CD14-positive monocyte (primary cell): ENCODE results near the gene ERFL. TPM values are rescaled to one million over a fixed set of nuclear protein-coding genes. Genes with fewer than 3 reads are reported as not detected.

ENCODE experiments used
- DNase-seq, 3 donors: peaks; one replicate each; pipeline ENCODE4 v3.0.0-alpha.2; 2011 to 2022
- H2AFZ ChIP-seq: 2 replicates; pipeline ENCODE4 v1.6.0; 2012; ENCODE audit warnings: mild to moderate bottlenecking, low read depth, low read length, inconsistent platforms; ENCODE audit not compliant: insufficient read depth, poor library complexity, severe bottlenecking
- H3K27ac ChIP-seq, 2 donors: 1 replicate in 1 of 2; 2 replicates in 1 of 2; pipeline ENCODE4 v1.5.1; 2012 to 2013; ENCODE audit warnings: low read length in 2 of 2, control low read depth in 1 of 2, inconsistent platforms in 1 of 2, low read depth in 1 of 2, mild to moderate bottlenecking in 1 of 2
- H3K27me3 ChIP-seq, 2 donors: one replicate each; pipeline versions ENCODE4 v1.6.0 to v1.6.1; 2011 to 2013; ENCODE audit warnings: low read length in 2 of 2; ENCODE audit not compliant: control insufficient read depth in 2 of 2, insufficient read depth in 2 of 2
- H3K36me3 ChIP-seq, 2 donors: replicated peaks in 1 of 2; 1 replicate in 1 of 2; 2 replicates in 1 of 2; pipeline versions ENCODE4 v1.5.1 to v1.6.1; 2012 to 2013; ENCODE audit warnings: low read length in 2 of 2, control low read depth in 1 of 2, inconsistent platforms in 1 of 2, mild to moderate bottlenecking in 1 of 2; ENCODE audit not compliant: insufficient read depth in 2 of 2, control insufficient read depth in 1 of 2
- H3K4me1 ChIP-seq, 2 donors: 1 replicate in 1 of 2; 2 replicates in 1 of 2; pipeline versions ENCODE4 v1.5.1 to v1.6.1; 2012 to 2013; ENCODE audit warnings: low read length in 2 of 2, control low read depth in 1 of 2, inconsistent platforms in 1 of 2, mild to moderate bottlenecking in 1 of 2, moderate library complexity in 1 of 2; ENCODE audit not compliant: insufficient read depth in 2 of 2, control insufficient read depth in 1 of 2
- H3K4me2 ChIP-seq: replicated peaks from 2 replicates; pipeline ENCODE3; 2012; ENCODE audit warnings: low read length, moderate library complexity, mild to moderate bottlenecking; ENCODE audit not compliant: poor library complexity, severe bottlenecking; ENCODE audit errors: extremely low read depth
- H3K4me3 ChIP-seq, 3 experiments: fragments of 200-600 bp in 1 of 3; sonication (generic) in 1 of 3; replicated peaks in 1 of 3; 1 replicate in 2 of 3; 2 replicates in 1 of 3; pipeline ENCODE4 v1.5.1; 2011 to 2013; ENCODE audit warnings: low read length in 3 of 3, mild to moderate bottlenecking in 3 of 3, control low read depth in 2 of 3, low read depth in 2 of 3, inconsistent platforms in 1 of 3, moderate library complexity in 1 of 3
- H3K79me2 ChIP-seq: 2 replicates; pipeline ENCODE4 v1.6.0; 2012; ENCODE audit warnings: mild to moderate bottlenecking, control low read depth, inconsistent platforms, low read length, moderate library complexity; ENCODE audit not compliant: insufficient read depth
- H3K9ac ChIP-seq: 2 replicates; pipeline ENCODE4 v1.6.0; 2017; ENCODE audit warnings: low read length, mild to moderate bottlenecking; ENCODE audit not compliant: insufficient read depth, poor library complexity, severe bottlenecking
- H3K9me3 ChIP-seq, 2 donors: replicated peaks in 1 of 2; 1 replicate in 1 of 2; 2 replicates in 1 of 2; pipeline versions ENCODE4 v1.5.1 to v1.6.1; 2012 to 2013; ENCODE audit warnings: low read length in 2 of 2, control low read depth in 1 of 2; ENCODE audit not compliant: control insufficient read depth in 1 of 2, insufficient read depth in 1 of 2
- H4K20me1 ChIP-seq: 2 replicates; pipeline ENCODE4 v1.6.0; 2012; ENCODE audit warnings: mild to moderate bottlenecking, low read length, control low read depth, moderate library complexity; ENCODE audit not compliant: insufficient read depth
- H3K27ac Mint-ChIP-seq, 7 donors: one replicate each; pipeline ENCODE4 v1.8.0; 2020; ENCODE audit warnings: mild to moderate bottlenecking in 7 of 7, mixed read lengths in 7 of 7, moderate library complexity in 6 of 7, inconsistent platforms in 2 of 7
- H3K27me3 Mint-ChIP-seq, 3 donors: one replicate each; pipeline ENCODE4 v1.8.0; 2021 to 2022; ENCODE audit warnings: low read depth in 3 of 3, mild to moderate bottlenecking in 3 of 3, mixed read lengths in 3 of 3, moderate library complexity in 3 of 3, inconsistent platforms in 1 of 3
- H3K36me3 Mint-ChIP-seq, 2 donors: one replicate each; pipeline ENCODE4 v1.8.0; 2020; ENCODE audit warnings: mixed read lengths in 2 of 2, inconsistent platforms in 1 of 2, mild to moderate bottlenecking in 1 of 2
- H3K4me1 Mint-ChIP-seq: one replicate; pipeline ENCODE4 v1.8.0; 2020; ENCODE audit warnings: mild to moderate bottlenecking, mixed read lengths
- H3K4me3 Mint-ChIP-seq, 2 donors: one replicate each; pipeline ENCODE4 v1.8.0; 2020; ENCODE audit warnings: mild to moderate bottlenecking in 2 of 2, mixed read lengths in 2 of 2, moderate library complexity in 1 of 2
- H3K9me3 Mint-ChIP-seq, 7 donors: one replicate each; pipeline ENCODE4 v1.8.0; 2020 to 2022; ENCODE audit warnings: mixed read lengths in 7 of 7, mild to moderate bottlenecking in 6 of 7, moderate library complexity in 6 of 7, inconsistent platforms in 2 of 7
- CTCF ChIP-seq: fragments of 200-600 bp; IDR thresholded peaks from one replicate; pipeline ENCODE4 v1.8.0; 2022; ENCODE audit warnings: antibody characterized with exemption, mild to moderate bottlenecking
- WGBS: methylation state at CpG from one replicate; pipeline ENCODE4 v1.1.5; 2013; ENCODE audit warnings: missing lambda C conversion rate; ENCODE audit not compliant: insufficient coverage; 5-methylcytosine and 5-hydroxymethylcytosine counted together
- intact Hi-C, 2 donors: fragments of 100-400 bp; cut with micrococcal nuclease; formaldehyde crosslinking; loops; one replicate each; pipeline versions ENCODE4 v1.15.0 to v1.15.1; 2023
- polyA plus RNA-seq, 3 donors: library from polyadenylated mRNA; depleted of rRNA in 1 of 3; unstranded in 2 of 3; stranded (reverse) in 1 of 3; fragments of 300-500 nt in 2 of 3; fragments of >200 nt in 1 of 3; fragmentation: Illumina TruSeq in 2 of 3; gene quantifications; 1 replicate in 2 of 3; 2 replicates in 1 of 3; pipeline ENCODE4 v1.2.3, GENCODE V29; 2012 to 2021

The ERFL gene
- polyA plus RNA-seq, 3 donors: not detected

- H3K27me3 ChIP-seq: no peaks in the 10 kb centered on the region
- H2AFZ ChIP-seq: no peak overlapping the region
- H3K79me2 ChIP-seq: peaks cover 54% of the 10 kb centered on the region
- Mint-ChIP-seq H3K36me3 (peaks cover 48 to 78% of the 10 kb centered on the region in 2 donors), H3K4me3 (no peak overlapping the region), H3K27me3 (peaks cover 0 to 4% (median 0%) of the 10 kb centered on the region in 3 donors), H3K27ac (peak overlapping the region in 4 of 7 donors; percentile 8 to 77 (median 40)), H3K4me1 (peaks cover 62% of the 10 kb centered on the region), H3K9me3 (peaks cover 0 to 2% (median 0%) of the 10 kb centered on the region in 7 donors)
- no peak for DNase-seq
- H3K4me2 ChIP-seq: no peak overlapping the region
- no peak overlapping the region for H3K9ac ChIP-seq
- no peaks in the 10 kb centered on the region for H3K9me3 ChIP-seq
- no peak overlapping the region for H3K4me3 ChIP-seq
- peaks cover 51 to 75% of the 10 kb centered on the region in 2 donors for H3K36me3 ChIP-seq
- peaks cover 45 to 48% of the 10 kb centered on the region in 2 donors for H3K4me1 ChIP-seq
- peak overlapping the region; percentile 5 to 47 for H3K27ac ChIP-seq
- TF ChIP-seq CTCF: no peak
- WGBS: 86% methylated on average over 9 of the region's 10 CpGs
- intact Hi-C loops: no loop called here
- H4K20me1 ChIP-seq: peaks cover 84% of the 10 kb centered on the region
These were observed 59.9 kb downstream of the ERFL start for GRCh38 chr19:41868120-41868988.

GRCh38 chr19:41866284-41866683 is 62.0 kb downstream of the ERFL start:
- H3K4me1 ChIP-seq: peaks cover 45 to 48% of the 10 kb centered on the region in 2 donors
- H3K4me2 ChIP-seq: no peak overlapping the region
- TF ChIP-seq CTCF: no peak
- 87% methylated on average over 3 of the region's 3 CpGs for WGBS
- H3K4me3 Mint-ChIP-seq: no peak overlapping the region
- no peak overlapping the region for H2AFZ ChIP-seq
- H3K36me3 ChIP-seq: peaks cover 66 to 88% of the 10 kb centered on the region in 2 donors
- H3K4me3 ChIP-seq: no peak overlapping the region
- peaks cover 74% of the 10 kb centered on the region for H3K79me2 ChIP-seq
- H3K27me3 Mint-ChIP-seq: peaks cover 0 to 1% (median 0%) of the 10 kb centered on the region in 3 donors
- H3K4me1 Mint-ChIP-seq: peaks cover 61% of the 10 kb centered on the region
- H3K9me3 Mint-ChIP-seq: peaks cover 0 to under 1% (median 0%) of the 10 kb centered on the region in 7 donors
- peaks cover 64 to 89% of the 10 kb centered on the region in 2 donors for H3K36me3 Mint-ChIP-seq
- H3K9ac ChIP-seq: no peak overlapping the region
- H3K27me3 ChIP-seq: no peaks in the 10 kb centered on the region
- peaks cover 95% of the 10 kb centered on the region for H4K20me1 ChIP-seq
- intact Hi-C loops: no loop called here
- peak overlapping the region in 6 of 7 donors; percentile 15 to 82 (median 58) for H3K27ac Mint-ChIP-seq
- no peaks in the 10 kb centered on the region for H3K9me3 ChIP-seq
- H3K27ac ChIP-seq: peak overlapping the region in 1 of 2 donors; percentile 6
- DNase-seq: no peak
